NCI-H2171 treated with DMSO at 0.1 percent for 48 hours (cell line): ENCODE measurements around the gene CDKAL1.
A peak's percentile ranks its signal among the peaks of the same experiment; 100 is the strongest.

Experiments used
- DNase-seq: peaks from one replicate; lab custom pipeline; 2025; lab: John Stamatoyannopoulos, UW

Gene CDKAL1

DNA sequence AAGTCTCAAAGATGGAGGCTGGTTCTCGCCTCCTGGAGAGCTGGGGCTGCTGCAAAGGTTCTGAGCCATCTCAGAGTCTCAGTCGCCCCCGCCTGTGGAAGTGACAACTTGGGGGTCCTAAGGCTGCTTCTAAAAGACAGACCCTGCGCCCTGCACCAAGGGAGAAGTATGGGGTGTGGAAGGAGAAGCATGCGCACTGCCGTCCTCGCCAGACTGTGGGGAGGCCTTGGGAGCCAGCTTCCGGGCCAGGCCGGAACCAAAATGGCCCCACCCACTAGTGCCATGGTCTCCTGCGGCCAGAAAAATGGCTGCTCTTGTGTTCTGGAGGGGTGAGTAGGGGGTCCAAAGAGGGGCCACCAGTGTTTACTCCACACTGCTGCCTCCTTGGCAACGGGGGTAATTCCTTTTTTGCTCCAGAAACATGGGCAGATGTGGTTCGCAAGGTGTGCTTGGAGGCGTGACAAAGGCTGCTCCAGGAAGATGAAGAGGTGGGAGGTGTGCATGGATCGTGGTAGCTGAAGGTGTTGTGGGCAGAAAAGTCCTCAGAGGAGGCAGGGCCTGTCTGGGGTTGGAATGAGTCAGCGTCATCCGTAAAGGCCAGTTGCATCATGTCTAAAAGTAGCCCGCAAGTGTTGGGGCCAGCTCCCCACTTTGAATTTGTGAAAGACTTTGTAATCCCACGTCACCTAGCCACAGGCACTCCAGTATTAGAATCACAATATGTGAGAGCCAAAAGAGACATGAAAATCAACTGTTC, 729.5 kb downstream of the CDKAL1 start:
- DNase-seq, result no peak

DNA sequence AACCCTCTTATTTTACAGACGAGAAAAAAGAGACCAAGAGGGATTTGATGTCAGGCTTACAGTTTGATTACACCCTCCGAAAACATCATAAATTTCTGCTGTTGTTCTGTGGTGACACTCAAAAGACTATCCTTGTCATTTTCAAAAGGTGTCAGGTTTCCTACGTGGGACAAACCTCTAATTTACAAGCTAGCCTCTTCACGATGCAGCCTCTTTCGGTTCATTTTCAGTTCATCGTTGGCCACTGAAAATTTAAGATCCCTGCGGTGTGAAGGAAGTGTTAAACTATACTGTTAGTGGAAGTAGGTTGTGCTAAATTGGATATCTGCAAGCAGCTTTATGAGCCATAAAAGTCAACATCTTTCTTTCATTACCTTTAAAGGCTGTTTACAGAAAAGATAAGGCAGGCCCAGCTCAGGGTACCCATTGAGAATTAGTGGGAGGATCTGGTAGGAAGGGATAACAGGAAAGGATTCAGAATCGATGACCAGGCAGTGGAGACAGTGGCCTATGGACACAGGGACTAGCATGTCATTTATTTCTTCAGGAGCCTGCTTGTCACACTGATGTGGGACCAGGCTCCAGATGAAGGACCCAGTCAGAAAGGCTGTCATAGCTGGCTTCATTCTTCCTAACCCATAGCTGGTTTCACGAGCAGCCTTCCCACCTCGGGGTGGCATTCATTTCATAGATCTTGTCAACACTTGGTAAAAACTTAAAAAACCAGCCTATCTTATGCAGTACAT, 730.2 kb downstream of the CDKAL1 start:
- no peak for DNase-seq

DNA sequence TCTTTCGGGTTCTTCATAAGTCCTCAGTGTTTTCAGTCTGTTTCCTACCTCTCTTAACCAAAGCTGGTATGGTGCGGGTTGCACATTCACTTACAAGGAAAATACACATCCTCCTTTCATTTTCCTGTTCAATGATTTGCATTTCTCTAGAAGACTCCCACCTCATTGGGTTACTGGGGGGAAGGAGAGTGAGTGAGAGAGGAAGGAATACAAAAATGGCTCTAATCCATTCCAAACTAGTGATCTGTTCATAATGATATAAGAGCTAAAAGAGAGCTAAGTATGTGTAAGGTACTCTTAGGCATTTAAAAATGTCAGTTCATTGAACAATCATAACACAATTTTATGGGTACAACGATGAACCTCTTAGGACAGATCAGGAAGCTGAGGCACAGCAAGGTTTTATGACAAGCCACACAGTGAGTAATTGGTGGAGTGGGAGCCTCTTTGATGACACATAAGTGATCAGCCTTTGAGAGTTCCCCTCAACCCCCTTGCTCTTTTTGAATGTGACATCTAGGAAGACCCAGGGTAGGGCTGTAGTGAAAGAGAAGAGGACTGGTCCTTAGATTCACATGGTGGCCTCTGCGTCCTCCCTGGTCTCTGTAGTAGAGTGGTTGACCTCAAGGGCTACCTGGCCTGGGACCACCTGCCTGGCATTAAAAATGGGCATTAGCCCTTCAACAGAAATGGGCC, 730.9 kb downstream of the CDKAL1 start:
- no peak for DNase-seq

DNA sequence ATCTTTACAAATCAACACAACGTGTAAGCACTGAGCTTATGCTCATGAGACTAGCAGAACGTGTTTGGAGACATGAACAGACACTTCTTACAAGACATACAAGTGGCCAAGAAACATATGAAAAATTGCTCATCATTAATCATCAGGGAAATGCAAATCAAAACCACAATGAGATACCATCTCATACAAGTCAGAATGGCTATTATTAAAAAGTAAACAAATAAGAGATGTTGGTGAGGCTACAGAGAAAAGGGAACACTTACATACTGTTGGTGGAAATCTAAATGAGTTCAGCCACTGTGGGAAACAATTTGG, 731.4 kb downstream of the CDKAL1 start:
- no peak for DNase-seq

DNA sequence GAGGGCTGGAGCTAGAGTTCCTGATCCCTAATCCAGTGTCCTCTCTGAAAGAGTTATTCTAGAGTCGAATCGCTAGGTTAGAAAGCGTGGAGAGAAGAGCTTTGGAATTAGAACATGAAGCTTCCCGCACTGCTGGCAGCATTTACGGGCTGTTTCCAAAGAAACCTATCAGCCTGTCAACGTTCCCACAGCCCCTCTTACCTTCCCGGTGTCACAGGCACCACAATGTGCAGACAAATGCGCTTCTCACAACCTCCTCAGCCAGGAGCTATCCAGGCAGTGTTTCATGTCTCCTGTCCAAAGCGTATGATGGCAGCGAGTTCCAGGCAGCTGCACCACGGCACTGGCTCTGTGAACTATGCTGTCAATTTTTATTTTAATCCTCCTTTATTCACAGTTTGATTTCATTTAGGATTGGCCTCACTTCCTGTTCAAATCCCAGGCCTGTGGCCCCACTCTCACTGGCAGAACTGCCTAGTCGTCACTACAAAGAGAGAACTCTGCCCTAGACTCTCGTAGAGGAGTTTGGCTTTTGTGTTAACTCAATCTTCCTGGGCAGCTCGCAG, 736.5 kb downstream of the CDKAL1 start:
- no peak for DNase-seq

DNA sequence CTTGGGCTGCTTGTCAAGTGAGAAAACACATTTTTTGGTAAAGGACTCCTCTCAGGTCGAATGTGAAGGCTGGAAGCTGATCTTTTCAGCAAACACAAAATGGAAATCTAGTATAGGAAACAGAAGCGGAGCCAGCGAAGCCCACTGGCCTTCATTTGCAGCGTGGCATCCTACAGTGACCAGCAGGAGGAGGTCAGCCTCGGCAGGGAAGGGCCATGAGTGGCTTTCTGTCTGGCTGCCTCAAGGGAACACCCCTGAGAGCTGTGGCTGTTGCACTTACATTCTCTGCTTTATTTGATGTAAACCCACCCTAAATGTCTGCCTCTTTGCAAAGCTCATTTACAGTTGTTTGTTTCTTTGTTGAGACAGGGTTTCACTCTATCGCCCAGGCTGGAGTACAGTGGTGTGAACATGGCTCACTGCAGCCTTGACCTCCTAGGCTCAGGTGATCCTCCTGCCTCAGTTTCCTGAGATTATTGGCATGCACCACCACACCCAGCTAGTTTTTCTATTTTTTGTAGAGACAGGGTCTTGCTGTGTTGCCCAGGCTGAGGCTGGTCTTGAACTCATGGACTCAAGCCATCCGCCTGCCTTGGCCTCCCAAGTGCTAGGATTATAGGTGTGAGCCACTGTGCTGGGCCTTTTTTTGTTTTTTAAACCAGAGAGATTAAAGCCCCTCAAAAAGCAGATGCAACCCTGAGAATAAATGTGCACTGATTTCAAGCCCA, 737.3 kb downstream of the CDKAL1 start:
- no peak for DNase-seq

DNA sequence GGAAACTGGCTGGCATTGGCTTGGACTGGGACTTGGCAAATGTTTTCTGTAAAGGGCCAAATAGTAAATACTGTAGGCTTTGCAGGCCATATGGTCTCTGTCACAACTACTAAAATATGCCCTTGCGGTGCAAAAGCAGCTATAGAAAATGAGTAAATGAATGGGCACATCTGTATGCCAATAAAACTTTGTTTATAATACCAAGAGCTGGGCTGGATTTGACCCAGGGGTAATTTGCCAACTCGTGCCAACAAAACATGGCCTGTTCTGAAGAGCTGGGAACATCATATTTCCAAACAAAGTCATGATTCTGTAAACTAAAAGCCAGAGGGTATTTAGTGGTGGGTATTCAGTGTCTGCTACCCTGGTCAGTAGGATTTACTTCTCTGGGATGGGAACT, 739.2 kb downstream of the CDKAL1 start:
- no peak for DNase-seq

DNA sequence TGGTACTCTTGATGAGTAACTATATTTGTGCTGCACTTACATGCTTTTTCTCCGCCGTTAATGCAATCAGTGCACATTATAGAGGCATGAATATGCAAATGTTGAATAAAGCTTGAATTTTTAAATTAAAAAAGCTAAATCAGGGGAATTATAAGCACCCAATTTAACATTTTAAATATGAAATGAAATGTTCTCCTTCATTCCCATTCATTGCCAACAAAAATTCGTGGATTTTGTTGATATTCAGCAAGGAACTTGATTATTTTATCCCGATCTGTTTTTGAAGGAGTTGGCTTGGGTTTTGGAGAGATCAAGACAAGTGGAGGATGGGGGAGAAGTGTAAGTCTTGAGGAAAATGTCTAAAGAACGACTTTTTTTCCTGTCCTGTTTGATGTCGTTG, 740.6 kb downstream of the CDKAL1 start:
- no peak for DNase-seq

DNA sequence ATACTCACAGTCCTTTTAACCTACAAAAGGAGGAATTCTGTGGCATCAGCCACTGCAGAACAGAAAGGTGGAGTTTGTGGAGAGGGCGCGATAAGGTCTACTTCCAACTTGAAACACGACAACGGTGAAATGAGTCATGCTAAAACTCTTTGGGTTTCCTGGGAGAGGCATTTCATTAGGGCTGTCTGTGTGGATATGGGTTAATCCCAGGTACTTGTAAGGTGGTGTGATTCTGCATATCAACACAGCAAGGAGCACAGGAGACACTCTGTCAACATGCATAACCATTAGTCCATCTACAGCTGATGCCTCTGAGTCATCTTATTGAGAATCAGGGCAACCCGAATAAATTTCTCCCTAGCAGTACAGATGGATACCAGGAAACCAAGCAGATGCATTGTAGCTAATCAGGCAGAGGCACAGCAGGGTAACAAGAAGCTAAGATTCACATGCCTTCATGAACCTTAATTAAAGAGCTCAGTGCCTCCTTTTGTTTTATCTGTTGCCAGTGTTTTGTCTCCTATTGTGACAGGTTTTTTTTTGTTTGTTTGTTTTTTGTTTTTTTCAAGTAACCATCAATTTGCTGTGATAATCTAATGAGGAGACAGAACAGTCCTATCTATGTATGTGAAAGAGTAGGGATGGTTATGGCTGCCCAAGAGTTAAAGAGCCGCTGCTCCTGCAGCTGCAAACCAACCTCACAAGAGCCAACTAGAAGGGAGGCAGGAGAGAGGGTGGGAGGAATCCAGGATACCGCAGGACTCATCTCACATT, 743.5 kb downstream of the CDKAL1 start:
- DNase-seq, result peak; percentile 72

DNA sequence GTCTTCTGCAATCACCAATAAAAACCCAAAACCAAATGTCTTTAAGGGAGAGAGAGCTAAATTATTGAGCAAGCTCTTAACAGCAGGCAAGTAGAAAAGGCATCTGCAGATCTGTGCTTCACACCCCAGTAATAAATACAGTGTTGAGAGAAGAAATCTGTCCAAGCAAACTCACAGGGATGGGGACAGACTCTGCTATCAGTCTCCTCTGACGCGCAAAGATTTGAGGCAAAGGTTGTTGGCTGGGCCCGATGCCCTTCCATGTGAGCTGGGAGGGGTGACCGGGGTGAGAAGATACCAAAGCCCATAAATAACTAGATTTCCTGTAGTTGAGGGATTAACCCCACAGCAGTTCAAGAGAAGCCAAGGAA, 744.1 kb downstream of the CDKAL1 start:
- DNase-seq, result no peak

DNA sequence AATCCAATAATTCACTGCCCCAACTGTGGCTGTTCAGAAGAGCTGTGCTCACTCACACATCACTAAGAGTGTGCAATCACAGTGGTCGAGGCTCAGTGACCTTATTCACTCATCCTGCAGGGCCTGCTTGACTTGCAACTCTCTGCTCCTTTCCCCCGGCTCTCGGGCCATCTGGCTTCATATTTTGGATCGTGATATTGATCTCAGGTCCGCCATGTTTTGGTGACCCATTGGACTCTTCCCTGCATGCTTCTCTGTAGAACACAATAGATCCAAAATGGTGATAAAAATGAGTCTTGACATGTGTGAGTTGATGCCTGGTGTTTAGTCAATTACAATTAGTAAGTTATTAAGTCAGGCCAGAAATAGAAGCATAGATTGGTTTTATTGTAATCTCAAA, 745.4 kb downstream of the CDKAL1 start:
- no peak for DNase-seq

DNA sequence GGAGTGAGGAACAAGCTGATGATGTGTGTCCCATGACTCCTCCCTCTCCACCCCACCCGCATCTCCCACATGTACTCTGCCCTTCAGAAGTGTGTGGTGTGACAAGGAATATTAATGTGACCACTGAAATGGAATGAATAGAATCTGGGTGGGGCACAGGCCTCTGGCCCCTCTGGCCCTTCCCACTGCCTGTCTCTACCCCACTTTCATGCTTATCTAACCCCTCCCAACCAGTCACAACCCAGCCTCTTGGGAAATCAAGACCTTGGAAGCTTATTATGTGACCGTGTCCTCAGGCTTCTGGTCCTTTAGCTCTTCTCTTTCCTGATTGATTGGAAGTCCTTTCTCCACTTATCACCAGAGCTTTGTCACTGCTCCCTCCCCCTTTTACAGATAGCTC, 747.1 kb downstream of the CDKAL1 start:
- DNase-seq, result no peak
